GM18508 (cell line): ENCODE data around the gene CCP110.

Experiments
- ATAC-seq: cut with Tn5 transposase; IDR thresholded peaks from one replicate; pipeline ENCODE4 v1.9.1; 2021; ENCODE audit warnings: moderate number of reproducible peaks; ENCODE audit not compliant: insufficient read depth, unreplicated experiment

Gene CCP110

GRCh38 chr16:19523559-19524355, at the start of gene CCP110:
Gene CCP110, plus strand, starts transcription at chr16:19523942. Its CDS starts 3,940 bp downstream, at chr16:19527882.
- no peak for ATAC-seq

- ATAC-seq = no peak
Observed at GRCh38 chr16:19474617-19475016, 49.1 kb upstream of the CCP110 start.

GRCh38 chr16:19478505-19478904, 45.2 kb upstream of the CCP110 start:
- no peak for ATAC-seq

GRCh38 chr16:19479302-19479721, 44.4 kb upstream of the CCP110 start:
- no peak for ATAC-seq

GRCh38 chr16:19481296-19481695, 42.4 kb upstream of the CCP110 start:
- ATAC-seq = no peak

GRCh38 chr16:19481769-19482168, 42.0 kb upstream of the CCP110 start:
- ATAC-seq = no peak

GRCh38 chr16:19482291-19482690, 41.5 kb upstream of the CCP110 start:
- no peak for ATAC-seq

GRCh38 chr16:19484096-19484495, 39.6 kb upstream of the CCP110 start:
- no peak for ATAC-seq

GRCh38 chr16:19485611-19486010, 38.1 kb upstream of the CCP110 start:
- ATAC-seq = no peak

- ATAC-seq = no peak
Observed at GRCh38 chr16:19486051-19486450, 37.7 kb upstream of the CCP110 start.

GRCh38 chr16:19486750-19487325, 36.9 kb upstream of the CCP110 start:
- ATAC-seq = no peak

- no peak for ATAC-seq
Observed at GRCh38 chr16:19488213-19488640, 35.5 kb upstream of the CCP110 start.

- no peak for ATAC-seq
Observed at GRCh38 chr16:19490619-19491018, 33.1 kb upstream of the CCP110 start.

- ATAC-seq = no peak
Observed at GRCh38 chr16:19497176-19497575, 26.6 kb upstream of the CCP110 start.

GRCh38 chr16:19499006-19499405, 24.7 kb upstream of the CCP110 start:
- no peak for ATAC-seq

- no peak for ATAC-seq
Observed at GRCh38 chr16:19499481-19499880, 24.3 kb upstream of the CCP110 start.

- no peak for ATAC-seq
Observed at GRCh38 chr16:19502395-19503131, 21.2 kb upstream of the CCP110 start.

GRCh38 chr16:19503461-19504075, 20.2 kb upstream of the CCP110 start:
- ATAC-seq = no peak

- ATAC-seq = no peak
Observed at GRCh38 chr16:19505600-19506303, 18.0 kb upstream of the CCP110 start.

GRCh38 chr16:19506965-19507364, 16.8 kb upstream of the CCP110 start:
- no peak for ATAC-seq
